ENCODE results near the gene NCAM1.
A peak's percentile ranks its signal among the peaks of the same experiment; 100 is the strongest.

NCAM1 gene

GRCh38 chr11:113249491-113249763 is 288.2 kb downstream of the NCAM1 start:
- CTCF ChIA-PET = no interaction called here
- Histone ChIP-seq H3K9me3 (ENCODE audit: control extremely low read depth in 1 of 5, control insufficient read depth in 4 of 5, insufficient read depth in 2 of 5, low read depth in 1 of 5, low read length in 4 of 5) (no peaks in the 10 kb centered on the region), H3K36me3 (ENCODE audit: control insufficient read depth in 4 of 4, insufficient read depth in 4 of 4, low read length in 3 of 4) (no peaks in the 10 kb centered on the region), H3K27me3 (replicated peaks in 2 of 5; ENCODE audit: control insufficient read depth in 4 of 5, insufficient read depth in 5 of 5, low read length in 4 of 5) (peaks cover 0 to 34% (median 6%) of the 10 kb centered on the region in 5 experiments), H3K4me3 (ENCODE audit: control insufficient read depth in 1 of 7, extremely low read depth in 1 of 7, insufficient read depth in 4 of 7, low read depth in 2 of 7, low read length in 6 of 7) (no peak overlapping the region), H3K4me1 (ENCODE audit: control extremely low read depth in 1 of 4, control insufficient read depth in 4 of 4, insufficient read depth in 4 of 4, low read length in 3 of 4) (no peaks in the 10 kb centered on the region), H3K27ac (ENCODE audit: insufficient read depth in 1 of 2, low read depth in 1 of 2, low read length in 2 of 2, poor library complexity in 1 of 2, severe bottlenecking in 2 of 2) (no peak overlapping the region)
- peak in 2 of 3 donors; percentile 9 to 18 for DNase-seq
- POLR2A ChIA-PET = no interaction called here
- no CpG with 5 or more reads among the region's 2 CpGs for WGBS (ENCODE audit: insufficient coverage)

- ChIA-PET CTCF (no interaction called here), POLR2A (no interaction called here)
- DNase-seq = no peak
- Histone ChIP-seq H3K27me3 (replicated peaks in 2 of 5; ENCODE audit: control insufficient read depth in 4 of 5, insufficient read depth in 5 of 5, low read length in 4 of 5) (peaks cover 0 to 34% (median 6%) of the 10 kb centered on the region in 5 experiments), H3K4me3 (ENCODE audit: control insufficient read depth in 1 of 7, extremely low read depth in 1 of 7, insufficient read depth in 4 of 7, low read depth in 2 of 7, low read length in 6 of 7) (no peak overlapping the region), H3K9me3 (ENCODE audit: control extremely low read depth in 1 of 5, control insufficient read depth in 4 of 5, insufficient read depth in 2 of 5, low read depth in 1 of 5, low read length in 4 of 5) (no peaks in the 10 kb centered on the region), H3K36me3 (ENCODE audit: control insufficient read depth in 4 of 4, insufficient read depth in 4 of 4, low read length in 3 of 4) (no peaks in the 10 kb centered on the region), H3K27ac (ENCODE audit: insufficient read depth in 1 of 2, low read depth in 1 of 2, low read length in 2 of 2, poor library complexity in 1 of 2, severe bottlenecking in 2 of 2) (no peak overlapping the region), H3K4me1 (ENCODE audit: control extremely low read depth in 1 of 4, control insufficient read depth in 4 of 4, insufficient read depth in 4 of 4, low read length in 3 of 4) (no peaks in the 10 kb centered on the region)
- WGBS (ENCODE audit: insufficient coverage) = 86% methylated on average over 4 of the region's 6 CpGs
Measured at GRCh38 chr11:113249786-113250185, 288.6 kb downstream of the NCAM1 start.

GRCh38 chr11:113251281-113251680 is 290.1 kb downstream of the NCAM1 start:
- WGBS (ENCODE audit: insufficient coverage) = no CpG with 5 or more reads among the region's 4 CpGs
- H3K36me3 ChIP-seq (ENCODE audit: control insufficient read depth in 4 of 4, insufficient read depth in 4 of 4, low read length in 3 of 4) = no peaks in the 10 kb centered on the region
- DNase-seq = no peak
- H3K4me3 ChIP-seq (ENCODE audit: control insufficient read depth in 1 of 7, extremely low read depth in 1 of 7, insufficient read depth in 4 of 7, low read depth in 2 of 7, low read length in 6 of 7) = no peak overlapping the region
- H3K27me3 ChIP-seq (replicated peaks in 2 of 5; ENCODE audit: control insufficient read depth in 4 of 5, insufficient read depth in 5 of 5, low read length in 4 of 5) = peaks cover 0 to 22% (median 3%) of the 10 kb centered on the region in 5 experiments
- CTCF ChIA-PET = no interaction called here
- H3K27ac ChIP-seq (ENCODE audit: insufficient read depth in 1 of 2, low read depth in 1 of 2, low read length in 2 of 2, poor library complexity in 1 of 2, severe bottlenecking in 2 of 2) = no peak overlapping the region
- POLR2A ChIA-PET = no interaction called here
- no peaks in the 10 kb centered on the region for H3K9me3 ChIP-seq (ENCODE audit: control extremely low read depth in 1 of 5, control insufficient read depth in 4 of 5, insufficient read depth in 2 of 5, low read depth in 1 of 5, low read length in 4 of 5)
- H3K4me1 ChIP-seq (ENCODE audit: control extremely low read depth in 1 of 4, control insufficient read depth in 4 of 4, insufficient read depth in 4 of 4, low read length in 3 of 4) = no peaks in the 10 kb centered on the region

- no peak for DNase-seq
- ChIA-PET POLR2A (no interaction called here), CTCF (no interaction called here)
- Histone ChIP-seq H3K27me3 (replicated peaks in 2 of 5; ENCODE audit: control insufficient read depth in 4 of 5, insufficient read depth in 5 of 5, low read length in 4 of 5) (peaks cover 0 to 8% (median 3%) of the 10 kb centered on the region in 5 experiments), H3K9me3 (ENCODE audit: control extremely low read depth in 1 of 5, control insufficient read depth in 4 of 5, insufficient read depth in 2 of 5, low read depth in 1 of 5, low read length in 4 of 5) (no peaks in the 10 kb centered on the region), H3K27ac (ENCODE audit: insufficient read depth in 1 of 2, low read depth in 1 of 2, low read length in 2 of 2, poor library complexity in 1 of 2, severe bottlenecking in 2 of 2) (no peak overlapping the region), H3K4me3 (ENCODE audit: control insufficient read depth in 1 of 7, extremely low read depth in 1 of 7, insufficient read depth in 4 of 7, low read depth in 2 of 7, low read length in 6 of 7) (no peak overlapping the region), H3K4me1 (ENCODE audit: control extremely low read depth in 1 of 4, control insufficient read depth in 4 of 4, insufficient read depth in 4 of 4, low read length in 3 of 4) (no peaks in the 10 kb centered on the region), H3K36me3 (ENCODE audit: control insufficient read depth in 4 of 4, insufficient read depth in 4 of 4, low read length in 3 of 4) (no peaks in the 10 kb centered on the region)
- WGBS (ENCODE audit: insufficient coverage) = 94% methylated on average over 2 of the region's 5 CpGs
Measured at GRCh38 chr11:113253406-113253805, 292.2 kb downstream of the NCAM1 start.

- no peak overlapping the region for H3K27ac ChIP-seq (ENCODE audit: insufficient read depth in 1 of 2, low read depth in 1 of 2, low read length in 2 of 2, poor library complexity in 1 of 2, severe bottlenecking in 2 of 2)
- H3K9me3 ChIP-seq (ENCODE audit: control extremely low read depth in 1 of 5, control insufficient read depth in 4 of 5, insufficient read depth in 2 of 5, low read depth in 1 of 5, low read length in 4 of 5) = no peaks in the 10 kb centered on the region
- peaks cover 0 to 5% (median 0%) of the 10 kb centered on the region in 5 experiments for H3K27me3 ChIP-seq (replicated peaks in 2 of 5; ENCODE audit: control insufficient read depth in 4 of 5, insufficient read depth in 5 of 5, low read length in 4 of 5)
- DNase-seq = no peak
- H3K36me3 ChIP-seq (ENCODE audit: control insufficient read depth in 4 of 4, insufficient read depth in 4 of 4, low read length in 3 of 4) = no peaks in the 10 kb centered on the region
- POLR2A ChIA-PET = no interaction called here
- H3K4me3 ChIP-seq (ENCODE audit: control insufficient read depth in 1 of 7, extremely low read depth in 1 of 7, insufficient read depth in 4 of 7, low read depth in 2 of 7, low read length in 6 of 7) = no peak overlapping the region
- no CpG with 5 or more reads among the region's 4 CpGs for WGBS (ENCODE audit: insufficient coverage)
- CTCF ChIA-PET = no interaction called here
- H3K4me1 ChIP-seq (ENCODE audit: control extremely low read depth in 1 of 4, control insufficient read depth in 4 of 4, insufficient read depth in 4 of 4, low read length in 3 of 4) = no peaks in the 10 kb centered on the region
Measured at GRCh38 chr11:113255096-113255495, 293.9 kb downstream of the NCAM1 start.

GRCh38 chr11:113255741-113256140 is 294.5 kb downstream of the NCAM1 start:
- WGBS (ENCODE audit: insufficient coverage) = 97% methylated on average over 5 of the region's 6 CpGs
- CTCF ChIA-PET = no interaction called here

GRCh38 chr11:113256431-113257202 is 295.4 kb downstream of the NCAM1 start:
- WGBS (ENCODE audit: insufficient coverage) = 100% methylated on average over 3 of the region's 3 CpGs

More at GRCh38 chr11:113255741-113256140, 294.5 kb downstream of the NCAM1 start:
- Histone ChIP-seq H3K27me3 (replicated peaks in 2 of 5; ENCODE audit: control insufficient read depth in 4 of 5, insufficient read depth in 5 of 5, low read length in 4 of 5) (peaks cover 0 to 5% (median 0%) of the 10 kb centered on the region in 5 experiments), H3K36me3 (ENCODE audit: control insufficient read depth in 4 of 4, insufficient read depth in 4 of 4, low read length in 3 of 4) (no peaks in the 10 kb centered on the region), H3K4me1 (ENCODE audit: control extremely low read depth in 1 of 4, control insufficient read depth in 4 of 4, insufficient read depth in 4 of 4, low read length in 3 of 4) (no peaks in the 10 kb centered on the region), H3K9me3 (ENCODE audit: control extremely low read depth in 1 of 5, control insufficient read depth in 4 of 5, insufficient read depth in 2 of 5, low read depth in 1 of 5, low read length in 4 of 5) (no peaks in the 10 kb centered on the region), H3K4me3 (ENCODE audit: control insufficient read depth in 1 of 7, extremely low read depth in 1 of 7, insufficient read depth in 4 of 7, low read depth in 2 of 7, low read length in 6 of 7) (no peak overlapping the region), H3K27ac (ENCODE audit: insufficient read depth in 1 of 2, low read depth in 1 of 2, low read length in 2 of 2, poor library complexity in 1 of 2, severe bottlenecking in 2 of 2) (no peak overlapping the region)
- POLR2A ChIA-PET = no interaction called here
- DNase-seq = no peak

More at GRCh38 chr11:113256431-113257202, 295.4 kb downstream of the NCAM1 start:
- H3K4me1 ChIP-seq (ENCODE audit: control extremely low read depth in 1 of 4, control insufficient read depth in 4 of 4, insufficient read depth in 4 of 4, low read length in 3 of 4) = no peaks in the 10 kb centered on the region
- CTCF ChIA-PET = no interaction called here
- DNase-seq = no peak
- H3K4me3 ChIP-seq (ENCODE audit: control insufficient read depth in 1 of 7, extremely low read depth in 1 of 7, insufficient read depth in 4 of 7, low read depth in 2 of 7, low read length in 6 of 7) = no peak overlapping the region
- peaks cover 0 to 5% (median 0%) of the 10 kb centered on the region in 5 experiments for H3K27me3 ChIP-seq (replicated peaks in 2 of 5; ENCODE audit: control insufficient read depth in 4 of 5, insufficient read depth in 5 of 5, low read length in 4 of 5)
- POLR2A ChIA-PET = no interaction called here
- H3K27ac ChIP-seq (ENCODE audit: insufficient read depth in 1 of 2, low read depth in 1 of 2, low read length in 2 of 2, poor library complexity in 1 of 2, severe bottlenecking in 2 of 2) = no peak overlapping the region
- no peaks in the 10 kb centered on the region for H3K36me3 ChIP-seq (ENCODE audit: control insufficient read depth in 4 of 4, insufficient read depth in 4 of 4, low read length in 3 of 4)
- H3K9me3 ChIP-seq (ENCODE audit: control extremely low read depth in 1 of 5, control insufficient read depth in 4 of 5, insufficient read depth in 2 of 5, low read depth in 1 of 5, low read length in 4 of 5) = no peaks in the 10 kb centered on the region
